Measurements from ENCODE around the gene SYT17.

Gene SYT17

DNA sequence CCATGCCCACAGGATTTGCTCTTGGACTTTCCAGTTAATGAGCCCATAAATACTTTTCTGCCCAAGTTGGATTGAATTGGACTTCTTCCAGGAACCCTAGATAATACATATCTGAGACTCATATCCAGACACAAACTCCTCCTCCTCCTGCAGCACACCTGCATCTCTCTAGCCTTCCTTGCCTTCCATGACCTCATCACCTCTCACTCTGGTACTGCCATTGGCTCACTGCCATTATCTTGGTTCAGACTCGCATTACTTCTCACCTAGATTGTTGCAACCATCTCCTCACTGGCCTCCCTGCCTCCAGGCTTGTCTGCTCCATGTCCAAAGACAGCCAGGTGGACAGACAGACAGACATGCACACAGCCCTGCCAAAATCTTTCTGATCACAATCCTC, 4.8 kb upstream of the SYT17 start:
- Histone ChIP-seq H3K36me3 (ENCODE audit: control insufficient read depth, insufficient read depth, low read length) (no peaks in the 10 kb centered on the region), H3K9me3 (ENCODE audit: control insufficient read depth, low read length) (no peaks in the 10 kb centered on the region), H3K4me3 (ENCODE audit: extremely low read depth, insufficient read depth, low read length, poor library complexity, severe bottlenecking) (no peak overlapping the region), H3K27ac (ENCODE audit: low read depth, low read length, severe bottlenecking) (no peak overlapping the region), H3K4me1 (ENCODE audit: control insufficient read depth, insufficient read depth, low read length, poor library complexity, severe bottlenecking) (peaks cover 15% of the 10 kb centered on the region)
- WGBS, 2 experiments (ENCODE audit: insufficient coverage in 2 of 2): 92 to 100% methylated on average over 1 of the region's 1 CpG

DNA sequence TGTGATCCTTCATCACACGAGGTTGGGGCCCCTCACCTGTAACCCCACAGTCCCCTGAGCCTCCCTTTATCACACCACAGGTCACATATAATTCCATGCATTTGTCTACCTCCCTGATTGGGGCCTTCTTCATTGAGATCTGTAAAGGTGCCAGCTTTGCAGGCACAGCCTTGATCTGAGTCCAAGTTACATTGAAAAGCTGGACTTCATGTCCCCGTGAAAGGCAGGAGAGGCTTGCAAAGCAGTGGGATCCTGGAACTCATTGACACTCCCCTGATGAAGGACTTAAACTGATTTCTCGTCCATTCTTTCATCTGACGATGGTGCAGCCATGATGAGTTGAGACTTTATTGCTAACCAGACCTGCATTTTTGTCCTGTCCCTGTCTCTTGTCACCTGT, 3.8 kb upstream of the SYT17 start:
- peaks cover 15% of the 10 kb centered on the region for H3K4me1 ChIP-seq (ENCODE audit: control insufficient read depth, insufficient read depth, low read length, poor library complexity, severe bottlenecking)
- WGBS, 2 experiments (ENCODE audit: insufficient coverage in 2 of 2): 82 to 84% methylated on average over 4 of the region's 4 CpGs
- H3K9me3 ChIP-seq (ENCODE audit: control insufficient read depth, low read length): no peaks in the 10 kb centered on the region
- no peak overlapping the region for H3K4me3 ChIP-seq (ENCODE audit: extremely low read depth, insufficient read depth, low read length, poor library complexity, severe bottlenecking)
- H3K27ac ChIP-seq (ENCODE audit: low read depth, low read length, severe bottlenecking): no peak overlapping the region
- H3K36me3 ChIP-seq (ENCODE audit: control insufficient read depth, insufficient read depth, low read length): no peaks in the 10 kb centered on the region

- peaks cover 15% of the 10 kb centered on the region for H3K4me1 ChIP-seq (ENCODE audit: control insufficient read depth, insufficient read depth, low read length, poor library complexity, severe bottlenecking)
- no peak overlapping the region for H3K4me3 ChIP-seq (ENCODE audit: extremely low read depth, insufficient read depth, low read length, poor library complexity, severe bottlenecking)
- 77 to 83% methylated on average over 4 of the region's 5 CpGs for WGBS, 2 experiments (ENCODE audit: insufficient coverage in 2 of 2)
- no peaks in the 10 kb centered on the region for H3K36me3 ChIP-seq (ENCODE audit: control insufficient read depth, insufficient read depth, low read length)
- H3K27ac ChIP-seq (ENCODE audit: low read depth, low read length, severe bottlenecking): peak overlapping the region; percentile 45
- H3K9me3 ChIP-seq (ENCODE audit: control insufficient read depth, low read length): no peaks in the 10 kb centered on the region
These were observed 2.9 kb upstream of the SYT17 start for GRCh38 chr16:19165101-19165500.

DNA sequence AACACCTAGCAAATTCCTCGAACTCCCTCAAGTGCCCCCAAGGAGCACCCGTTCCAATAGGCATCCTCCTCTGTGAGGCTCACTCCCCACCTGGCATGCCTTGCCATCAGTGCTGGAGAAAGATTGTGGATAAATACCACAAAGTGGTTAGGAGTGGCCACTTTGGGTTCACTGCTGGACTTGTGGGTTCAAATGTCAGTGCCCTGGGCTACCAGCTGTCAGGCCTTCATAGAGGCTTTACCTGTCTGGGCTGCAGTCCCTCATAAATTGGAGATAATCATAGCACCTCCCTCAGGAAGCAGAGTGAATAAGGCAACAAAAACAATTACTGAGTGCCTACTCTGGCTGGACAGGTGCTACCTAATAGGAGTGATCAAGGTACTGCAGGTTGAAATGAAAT, 1.5 kb upstream of the SYT17 start:
- WGBS, 2 experiments (ENCODE audit: insufficient coverage in 2 of 2): 100% methylated on average over 1 of the region's 2 CpGs; no CpG with 5 or more reads in 1 of the 2 experiments
- no peaks in the 10 kb centered on the region for H3K36me3 ChIP-seq (ENCODE audit: control insufficient read depth, insufficient read depth, low read length)
- no peaks in the 10 kb centered on the region for H3K9me3 ChIP-seq (ENCODE audit: control insufficient read depth, low read length)
- H3K27ac ChIP-seq (ENCODE audit: low read depth, low read length, severe bottlenecking): no peak overlapping the region
- no peak overlapping the region for H3K4me3 ChIP-seq (ENCODE audit: extremely low read depth, insufficient read depth, low read length, poor library complexity, severe bottlenecking)
- H3K4me1 ChIP-seq (ENCODE audit: control insufficient read depth, insufficient read depth, low read length, poor library complexity, severe bottlenecking): peaks cover 15% of the 10 kb centered on the region

DNA sequence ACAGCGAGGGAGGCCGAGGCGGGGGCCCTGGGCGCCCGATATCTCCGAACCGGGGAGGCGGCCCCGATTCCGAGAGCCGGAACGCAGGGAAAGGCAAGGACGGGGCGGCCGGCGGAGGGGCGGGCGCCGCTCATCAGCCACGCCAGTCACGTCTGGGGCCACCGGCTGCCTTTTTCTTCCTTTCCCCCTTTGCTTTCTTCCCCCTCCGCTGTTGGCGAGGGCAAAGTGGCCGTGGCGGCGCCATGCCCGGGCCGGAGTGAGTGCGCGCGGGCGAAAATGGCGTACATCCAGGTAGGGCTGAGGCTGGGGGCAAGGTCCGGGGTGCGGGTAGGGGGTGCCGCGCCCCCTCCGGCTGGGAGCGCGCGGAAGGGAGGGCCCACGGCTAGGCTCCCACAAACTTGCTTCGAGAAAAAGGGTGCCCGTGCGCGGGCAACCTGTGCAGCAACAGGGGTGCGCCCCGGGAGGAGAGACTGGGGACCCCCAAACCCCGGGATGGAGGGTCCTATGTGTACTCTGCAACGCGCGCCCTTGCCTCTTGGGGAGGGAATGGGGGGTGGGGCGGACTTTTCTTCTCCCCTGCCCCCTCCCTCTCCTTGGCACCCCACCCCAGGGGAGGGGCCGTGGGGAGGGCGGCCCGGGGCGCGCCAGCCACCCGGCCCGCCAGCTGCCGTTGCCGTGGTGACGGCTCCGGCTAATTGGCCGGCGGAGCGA, 486 bp downstream of the SYT17 start:
- Histone ChIP-seq H3K27ac (ENCODE audit: low read depth, low read length, severe bottlenecking) (no peak overlapping the region), H3K4me3 (ENCODE audit: extremely low read depth, insufficient read depth, low read length, poor library complexity, severe bottlenecking) (peak overlapping the region; percentile 83), H3K4me1 (ENCODE audit: control insufficient read depth, insufficient read depth, low read length, poor library complexity, severe bottlenecking) (peaks cover 15% of the 10 kb centered on the region), H3K36me3 (ENCODE audit: control insufficient read depth, insufficient read depth, low read length) (peaks cover 2% of the 10 kb centered on the region), H3K9me3 (ENCODE audit: control insufficient read depth, low read length) (no peaks in the 10 kb centered on the region)
- WGBS, 2 experiments (ENCODE audit: insufficient coverage in 2 of 2): 0 to 1% methylated on average over 43 to 49 of the region's 68 CpGs

DNA sequence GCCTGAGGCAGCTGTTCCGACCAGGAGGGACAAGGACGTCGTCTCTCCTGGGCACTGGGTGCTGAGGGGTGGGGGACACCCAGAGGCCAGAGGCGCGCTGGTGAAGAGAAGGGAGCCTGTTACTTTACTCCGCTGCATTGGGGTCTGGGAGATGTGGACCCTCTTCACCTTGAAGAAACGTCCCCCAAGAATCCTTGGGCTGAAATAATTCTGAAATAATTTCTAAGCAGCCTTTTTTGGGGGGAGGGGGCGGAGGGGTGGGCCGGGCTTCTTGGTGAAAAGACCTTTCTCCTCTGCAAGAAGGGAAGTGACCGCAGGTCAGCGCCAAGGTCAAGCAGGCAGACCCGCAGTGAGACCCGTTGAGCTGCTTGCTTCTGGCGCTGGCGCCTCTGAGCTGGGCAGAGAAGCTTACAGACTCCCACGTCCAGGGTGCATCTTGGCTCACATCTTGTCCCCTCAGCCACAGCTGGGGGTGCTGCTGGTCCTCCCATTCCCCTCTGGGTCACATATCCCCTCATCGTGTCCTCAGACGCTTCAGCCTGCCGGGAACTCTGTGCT, 1.1 kb downstream of the SYT17 start:
- H3K36me3 ChIP-seq (ENCODE audit: control insufficient read depth, insufficient read depth, low read length): peaks cover 8% of the 10 kb centered on the region
- H3K27ac ChIP-seq (ENCODE audit: low read depth, low read length, severe bottlenecking): no peak overlapping the region
- 22 to 23% methylated on average over 15 to 16 of the region's 19 CpGs for WGBS, 2 experiments (ENCODE audit: insufficient coverage in 2 of 2)
- peaks cover 15% of the 10 kb centered on the region for H3K4me1 ChIP-seq (ENCODE audit: control insufficient read depth, insufficient read depth, low read length, poor library complexity, severe bottlenecking)
- peak overlapping the region; percentile 83 for H3K4me3 ChIP-seq (ENCODE audit: extremely low read depth, insufficient read depth, low read length, poor library complexity, severe bottlenecking)
- H3K9me3 ChIP-seq (ENCODE audit: control insufficient read depth, low read length): no peaks in the 10 kb centered on the region

- H3K4me1 ChIP-seq (ENCODE audit: control insufficient read depth, insufficient read depth, low read length, poor library complexity, severe bottlenecking): peaks cover 9% of the 10 kb centered on the region
- H3K4me3 ChIP-seq (ENCODE audit: extremely low read depth, insufficient read depth, low read length, poor library complexity, severe bottlenecking): no peak overlapping the region
- whole genome bisulfite sequencing, 2 experiments (ENCODE audit: insufficient coverage in 2 of 2): 80 to 100% methylated on average over 1 to 3 of the region's 7 CpGs
- H3K36me3 ChIP-seq (ENCODE audit: control insufficient read depth, insufficient read depth, low read length): peaks cover 13% of the 10 kb centered on the region
- no peak overlapping the region for H3K27ac ChIP-seq (ENCODE audit: low read depth, low read length, severe bottlenecking)
- H3K9me3 ChIP-seq (ENCODE audit: control insufficient read depth, low read length): no peaks in the 10 kb centered on the region
These were observed 2.1 kb downstream of the SYT17 start for GRCh38 chr16:19170043-19170655.

DNA sequence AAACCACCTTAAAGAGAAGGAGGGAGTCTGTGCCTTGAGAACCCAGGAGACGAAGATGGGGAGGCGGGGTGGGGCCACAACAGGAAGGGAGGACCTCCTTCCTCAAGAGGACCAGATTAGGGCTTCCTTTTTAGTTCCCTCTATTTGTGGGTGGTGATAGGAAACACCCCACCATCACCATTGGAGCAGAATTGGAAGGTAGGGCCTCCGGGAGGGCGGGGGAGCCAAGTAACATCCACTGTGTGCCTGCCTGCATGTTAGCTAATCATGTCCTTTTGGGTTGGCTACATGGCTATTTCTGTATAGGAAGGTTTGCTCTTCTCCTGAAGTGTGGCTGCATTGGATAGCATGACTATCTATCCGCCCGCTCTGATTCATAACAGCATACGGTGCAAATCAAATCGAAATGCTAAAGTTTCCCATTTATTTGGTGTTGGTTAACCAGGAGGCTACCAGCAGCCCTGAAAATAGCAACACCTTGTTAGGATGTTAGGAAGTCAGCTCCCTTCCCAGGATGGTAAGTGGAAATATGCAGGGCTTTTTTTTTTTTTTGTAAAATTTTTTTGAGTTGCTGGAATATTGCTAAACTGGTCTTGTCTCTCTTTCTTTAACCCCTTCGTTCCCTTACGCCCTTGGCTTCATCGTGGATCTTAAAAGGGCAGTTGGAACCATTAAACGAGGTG, 4.2 kb downstream of the SYT17 start:
- Histone ChIP-seq H3K9me3 (ENCODE audit: control insufficient read depth, low read length) (no peaks in the 10 kb centered on the region), H3K4me1 (ENCODE audit: control insufficient read depth, insufficient read depth, low read length, poor library complexity, severe bottlenecking) (no peaks in the 10 kb centered on the region)
- 89 to 97% methylated on average over 7 to 8 of the region's 12 CpGs for WGBS, 2 experiments (ENCODE audit: insufficient coverage in 2 of 2)

GRCh38 chr16:19173059-19173458, 5.0 kb downstream of the SYT17 start:
- no peak overlapping the region for H3K4me3 ChIP-seq (ENCODE audit: extremely low read depth, insufficient read depth, low read length, poor library complexity, severe bottlenecking)
- no peak overlapping the region for H3K27ac ChIP-seq (ENCODE audit: low read depth, low read length, severe bottlenecking)
- H3K9me3 ChIP-seq (ENCODE audit: control insufficient read depth, low read length): no peaks in the 10 kb centered on the region
- WGBS, 2 experiments (ENCODE audit: insufficient coverage in 2 of 2): 58 to 89% methylated on average over 3 of the region's 8 CpGs
- H3K4me1 ChIP-seq (ENCODE audit: control insufficient read depth, insufficient read depth, low read length, poor library complexity, severe bottlenecking): no peaks in the 10 kb centered on the region
- H3K36me3 ChIP-seq (ENCODE audit: control insufficient read depth, insufficient read depth, low read length): peaks cover 25% of the 10 kb centered on the region

More for the DNA sequence above, 4.2 kb downstream of the SYT17 start:
- Histone ChIP-seq H3K4me3 (ENCODE audit: extremely low read depth, insufficient read depth, low read length, poor library complexity, severe bottlenecking) (no peak overlapping the region), H3K27ac (ENCODE audit: low read depth, low read length, severe bottlenecking) (no peak overlapping the region), H3K36me3 (ENCODE audit: control insufficient read depth, insufficient read depth, low read length) (peaks cover 19% of the 10 kb centered on the region)

DNA sequence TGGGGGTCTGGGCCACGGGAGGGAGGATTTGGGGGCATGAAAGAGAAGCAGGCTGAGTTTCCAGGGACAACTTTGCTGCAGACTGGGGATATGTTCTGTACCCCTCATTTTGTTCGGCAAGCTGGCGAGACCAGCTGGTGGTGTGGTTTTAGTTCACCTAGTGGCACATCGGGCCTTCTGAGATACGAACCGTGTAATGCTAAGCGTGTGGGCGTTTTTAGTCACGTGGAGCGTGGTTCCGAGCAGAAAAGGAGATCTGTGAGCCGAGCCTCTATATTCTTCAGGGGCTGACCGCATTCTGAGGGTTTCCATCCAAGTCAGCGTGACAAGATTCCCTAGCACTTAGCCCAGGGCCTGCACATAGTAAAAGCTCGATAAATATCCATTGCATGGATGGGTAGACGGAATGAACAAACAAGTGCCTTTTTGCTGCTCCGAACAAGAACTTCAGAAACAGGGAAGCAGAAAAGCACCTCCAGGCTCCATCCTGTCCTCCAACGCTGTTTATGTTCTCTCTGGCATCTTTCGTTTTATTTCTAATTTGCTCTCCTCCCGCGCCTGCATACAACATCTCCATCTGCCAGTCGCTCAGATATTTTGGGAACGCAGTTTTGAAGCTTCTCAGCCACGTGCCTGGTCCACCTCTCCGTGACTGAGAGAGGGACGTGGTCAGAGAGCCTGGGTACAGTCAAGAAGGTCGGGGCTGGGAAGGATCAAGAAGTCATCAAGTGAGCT, 5.8 kb downstream of the SYT17 start:
- Histone ChIP-seq H3K27ac (ENCODE audit: low read depth, low read length, severe bottlenecking) (no peak overlapping the region), H3K36me3 (ENCODE audit: control insufficient read depth, insufficient read depth, low read length) (peaks cover 28% of the 10 kb centered on the region), H3K9me3 (ENCODE audit: control insufficient read depth, low read length) (no peaks in the 10 kb centered on the region), H3K4me1 (ENCODE audit: control insufficient read depth, insufficient read depth, low read length, poor library complexity, severe bottlenecking) (no peaks in the 10 kb centered on the region), H3K4me3 (ENCODE audit: extremely low read depth, insufficient read depth, low read length, poor library complexity, severe bottlenecking) (no peak overlapping the region)
- WGBS, 2 experiments (ENCODE audit: insufficient coverage in 2 of 2): 94% methylated on average over 26 to 27 of the region's 27 CpGs

Measured in mesodermal cell (in vitro differentiated cells).